Ovary (tissue), 9 donors: ENCODE measurements around the gene RAX. TPM values are rescaled to one million over a fixed set of nuclear protein-coding genes. Genes with fewer than 3 reads are reported as not detected.

Experiments used
- DNase-seq, 5 donors: peaks; one replicate each; pipeline ENCODE4 v3.0.0-alpha.2; 2019 to 2020
- H3K27ac ChIP-seq, 2 donors: fragments of 200-600 bp; one replicate each; pipeline versions ENCODE4 v1.5.1 to v1.8.0; 2019 to 2022
- H3K27me3 ChIP-seq: fragments of 200-600 bp; one replicate; pipeline ENCODE4 v1.8.0; 2022
- H3K36me3 ChIP-seq: fragments of 200-600 bp; sonication (generic); one replicate; pipeline ENCODE4 v1.5.1; 2019
- H3K4me1 ChIP-seq: one replicate; pipeline ENCODE4 v1.8.1; 2013; ENCODE audit warnings: mild to moderate bottlenecking, moderate library complexity; ENCODE audit not compliant: insufficient read depth
- H3K4me3 ChIP-seq: fragments of 200-600 bp; sonication (generic); one replicate; pipeline ENCODE4 v1.5.1; 2017
- H3K9me3 ChIP-seq, 2 donors: fragments of 200-600 bp in 1 of 2; sonication (generic) in 1 of 2; one replicate each; pipeline versions ENCODE4 v1.5.1 to v1.8.1; 2013 to 2019; ENCODE audit warnings: mild to moderate bottlenecking in 1 of 2, moderate library complexity in 1 of 2
- CTCF ChIP-seq, 3 donors: fragments of 450-650 bp in 2 of 3; fragments of 200-600 bp in 1 of 3; IDR thresholded peaks; one replicate each; pipeline versions ENCODE4 v1.5.1 to v1.8.0; 2016 to 2022; ENCODE audit warnings: antibody characterized with exemption in 3 of 3, mild to moderate bottlenecking in 1 of 3
- EP300 ChIP-seq: sonication (generic); formaldehyde crosslinking; IDR thresholded peaks from one replicate; pipeline ENCODE4 v1.6.1; 2017; ENCODE audit warnings: antibody characterized with exemption
- POLR2A ChIP-seq: fragments of 450-650 bp; IDR thresholded peaks from one replicate; pipeline ENCODE4 v1.6.1; 2017; ENCODE audit warnings: antibody characterized with exemption, mild to moderate bottlenecking, moderate library complexity
- WGBS, 3 donors: extraction: QIAGEN DNeasy Blood & Tissue Kit in 1 of 3; methylation state at CpG; one replicate each; pipeline versions ENCODE4 v1.1.5 to v1.1.7; 2013 to 2017; 5-methylcytosine and 5-hydroxymethylcytosine counted together
- intact Hi-C, 4 donors: fragments of 100-400 bp; cut with DNase I; formaldehyde crosslinking; loops; one replicate each; pipeline versions ENCODE4 v1.11.0 to v1.15.1; 2022 to 2023
- polyA plus RNA-seq, 2 donors: library from polyadenylated mRNA; stranded (reverse); fragments of 200-250 nt in 1 of 2; fragments of 350-450 nt in 1 of 2; fragmentation: Illumina TruSeq in 1 of 2; extraction: RNeasy Lipid Tissue Mini Kit (QIAGEN cat#74804) in 1 of 2; gene quantifications; one replicate each; pipeline ENCODE4 v1.2.3, GENCODE V29; 2013 to 2014
- total RNA-seq, 7 donors: library from RNA; depleted of rRNA in 2 of 7; stranded (reverse); fragments of >200 nt in 2 of 7; fragmentation: NEBNext Ultra II Directional in 3 of 7; extraction: Animal tissue kit (Norgen Biotek cat#: 25700) in 3 of 7; gene quantifications; one replicate each; pipeline versions ENCODE4 v1.1.0 to v1.2.4, GENCODE V29; 2016 to 2023
- donor health status: DM: no; HTN: no; CAD: no; lungs with moderate emphysema.
- donor health status: DM: no; HTN: no; CAD: no.
- donor health status: Bipolar disorder and iron deficiency.
- donor health status: DM: yes; HTN: yes; CAD: no.
- donor health status: DM: no; HTN: no; CAD: no.
- donor health status: DM: yes; HTN: yes; CAD: no.

The RAX gene
- total and polyA plus RNA-seq, 9 donors, result not detected

- H3K27ac ChIP-seq, result no peak overlapping the region
- TF ChIP-seq CTCF (IDR thresholded peaks at IDR 0.05) (peak in 1 of 3 donors; percentile 27), POLR2A (no peak)
- DNase-seq, result no peak
- no peaks in the 10 kb centered on the region for H3K9me3 ChIP-seq
- no peaks in the 10 kb centered on the region for H3K36me3 ChIP-seq
- no peaks in the 10 kb centered on the region for H3K4me1 ChIP-seq
- no peaks in the 10 kb centered on the region for H3K27me3 ChIP-seq
- H3K4me3 ChIP-seq, result no peak overlapping the region
- intact Hi-C loops, result no loop called here
- WGBS, 3 donors, result 6 to 10% (median 7%) methylated on average over 5 of the region's 5 CpGs
These were observed 24.0 kb downstream of the RAX start for GRCh38 chr18:59249199-59249774.

- Histone ChIP-seq H3K4me1 (no peaks in the 10 kb centered on the region), H3K27ac (no peak overlapping the region), H3K9me3 (no peaks in the 10 kb centered on the region), H3K36me3 (no peaks in the 10 kb centered on the region), H3K27me3 (no peaks in the 10 kb centered on the region), H3K4me3 (no peak overlapping the region)
- WGBS, 3 donors, result 39 to 48% (median 48%) methylated on average over 4 of the region's 4 CpGs
- no peak for DNase-seq
- intact Hi-C loops, result no loop called here
- TF ChIP-seq CTCF (IDR thresholded peaks at IDR 0.05) (no peak), EP300 (no peak)
These were observed 26.5 kb downstream of the RAX start for GRCh38 chr18:59246796-59247195.

DNA sequence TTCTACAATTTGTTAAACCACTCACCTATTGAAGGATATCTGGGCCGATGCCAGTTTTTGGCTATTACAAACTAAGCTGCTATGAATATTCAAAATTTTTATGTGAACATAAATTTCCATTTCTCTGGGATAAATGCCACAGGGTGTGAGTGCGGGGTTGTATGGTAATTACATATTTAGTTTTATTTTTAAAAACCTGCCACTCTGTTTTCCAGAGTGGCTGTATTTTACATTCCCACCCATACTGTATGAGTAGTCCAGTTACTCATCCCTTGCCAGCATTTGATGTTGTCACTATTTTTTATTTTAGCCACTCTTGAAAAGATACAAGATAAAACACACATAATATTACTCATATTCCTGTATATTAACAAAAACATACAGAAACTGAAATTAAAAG, 30.3 kb downstream of the RAX start:
- no peaks in the 10 kb centered on the region for H3K36me3 ChIP-seq
- WGBS, 3 donors, result 86 to 89% (median 87%) methylated on average over 2 of the region's 2 CpGs
- intact Hi-C loops, result no loop called here
- H3K27ac ChIP-seq, result no peak overlapping the region
- DNase-seq, result no peak
- no peak overlapping the region for H3K4me3 ChIP-seq
- H3K4me1 ChIP-seq, result no peaks in the 10 kb centered on the region
- TF ChIP-seq EP300 (no peak), CTCF (IDR thresholded peaks at IDR 0.05) (no peak), POLR2A (no peak)
- no peaks in the 10 kb centered on the region for H3K9me3 ChIP-seq
- no peaks in the 10 kb centered on the region for H3K27me3 ChIP-seq

- Histone ChIP-seq H3K4me3 (no peak overlapping the region), H3K27me3 (no peaks in the 10 kb centered on the region), H3K27ac (no peak overlapping the region), H3K9me3 (no peaks in the 10 kb centered on the region), H3K36me3 (no peaks in the 10 kb centered on the region), H3K4me1 (no peaks in the 10 kb centered on the region)
- DNase-seq, result no peak
- WGBS, 3 donors, result 38 to 54% (median 42%) methylated on average over 4 of the region's 4 CpGs
- TF ChIP-seq POLR2A (no peak), CTCF (IDR thresholded peaks at IDR 0.05) (no peak), EP300 (no peak)
- intact Hi-C loops, result no loop called here
These were observed 33.6 kb downstream of the RAX start for GRCh38 chr18:59239642-59240041.
